OCI-LY1 (cell line): Measurements from ENCODE around the gene EXOC5.
"Not testable (repeated sequence)": the region's sequence is repeated elsewhere in the genome, so short reads cannot be mapped to it uniquely, and the experiment has no call there.

Source experiments
- H2AFZ ChIP-seq: fragments of 200-600 bp; sonication (generic), shearing (Covaris generic); 2 replicates; pipeline ENCODE4 v1.6.0; 2014; ENCODE audit warnings: antibody characterized with exemption, mild to moderate bottlenecking, low read length
- H3F3A ChIP-seq: fragments of 200-600 bp; sonication (generic), shearing (Covaris generic); 2 replicates; pipeline ENCODE4 v1.6.0; 2014; ENCODE audit warnings: mild to moderate bottlenecking, antibody characterized with exemption, low read length, moderate library complexity; ENCODE audit not compliant: insufficient read depth
- H3K27ac ChIP-seq: fragments of 200-600 bp; sonication (generic); 2 replicates; pipeline ENCODE4 v1.5.1; 2014; ENCODE audit warnings: low read length, mixed run types, mild to moderate bottlenecking, low read depth; ENCODE audit not compliant: poor library complexity, severe bottlenecking
- H3K27me3 ChIP-seq: fragments of 200-600 bp; sonication (generic); 2 replicates; pipeline ENCODE4 v1.6.0; 2014; ENCODE audit warnings: antibody characterized with exemption, mild to moderate bottlenecking, low read length, moderate library complexity; ENCODE audit not compliant: insufficient read depth
- H3K36me3 ChIP-seq: fragments of 200-600 bp; sonication (generic); 2 replicates; pipeline ENCODE4 v1.6.1; 2014; ENCODE audit warnings: mild to moderate bottlenecking, antibody characterized with exemption, low read length, moderate library complexity, mixed read lengths; ENCODE audit not compliant: insufficient read depth
- H3K4me1 ChIP-seq: fragments of 200-600 bp; sonication (generic); 2 replicates; pipeline ENCODE4 v1.5.1; 2014; ENCODE audit warnings: mild to moderate bottlenecking, low read length, moderate library complexity; ENCODE audit not compliant: insufficient read depth, severe bottlenecking
- H3K4me2 ChIP-seq: fragments of 200-600 bp; sonication (generic), shearing (Covaris generic); 2 replicates; pipeline ENCODE4 v1.6.1; 2014; ENCODE audit warnings: low read length
- H3K4me3 ChIP-seq: fragments of 200-600 bp; sonication (generic); 2 replicates; pipeline ENCODE4 v1.5.1; 2014; ENCODE audit warnings: low read length, low read depth, mild to moderate bottlenecking, mixed read lengths; ENCODE audit not compliant: poor library complexity, severe bottlenecking
- H3K79me2 ChIP-seq: fragments of 200-600 bp; shearing (Covaris generic); 2 replicates; pipeline ENCODE4 v1.6.1; 2016; ENCODE audit warnings: mixed run types, low read length, mixed read lengths; ENCODE audit not compliant: insufficient read depth
- H3K9ac ChIP-seq: fragments of 200-600 bp; sonication (generic), shearing (Covaris generic); 2 replicates; pipeline ENCODE4 v1.6.1; 2014; ENCODE audit warnings: mild to moderate bottlenecking, low read length, mixed read lengths
- H3K9me2 ChIP-seq: fragments of 200-600 bp; sonication (generic), shearing (Covaris generic); 2 replicates; pipeline ENCODE4 v1.6.1; 2014; ENCODE audit warnings: low read depth, mild to moderate bottlenecking, low read length, mixed read lengths
- H3K9me3 ChIP-seq: fragments of 200-600 bp; shearing (Covaris generic); 2 replicates; pipeline ENCODE4 v1.6.1; 2014; ENCODE audit warnings: low read length, mixed read lengths
- H4K20me1 ChIP-seq: fragments of 200-600 bp; sonication (generic), shearing (Covaris generic); 2 replicates; pipeline ENCODE4 v1.6.0; 2016; ENCODE audit warnings: mild to moderate bottlenecking, low read length; ENCODE audit not compliant: insufficient read depth
- EZH2 ChIP-seq: fragments of 200-600 bp; sonication (generic), shearing (Covaris generic); IDR thresholded peaks from 2 replicates; pipeline ENCODE4 v1.8.0; 2017; ENCODE audit warnings: borderline replicate concordance, mixed run types, mild to moderate bottlenecking, antibody characterized with exemption, low read length, moderate library complexity, mixed read lengths
- TF ChIP-seq, protein P1 (sequence below): fragments of 200-600 bp; sonication (generic), shearing (Covaris generic); IDR thresholded peaks from 2 replicates; pipeline ENCODE4 v1.5.1; 2017; ENCODE audit warnings: mild to moderate bottlenecking, antibody characterized with exemption, low read length, moderate library complexity, mixed read lengths

Gene EXOC5

DNA sequence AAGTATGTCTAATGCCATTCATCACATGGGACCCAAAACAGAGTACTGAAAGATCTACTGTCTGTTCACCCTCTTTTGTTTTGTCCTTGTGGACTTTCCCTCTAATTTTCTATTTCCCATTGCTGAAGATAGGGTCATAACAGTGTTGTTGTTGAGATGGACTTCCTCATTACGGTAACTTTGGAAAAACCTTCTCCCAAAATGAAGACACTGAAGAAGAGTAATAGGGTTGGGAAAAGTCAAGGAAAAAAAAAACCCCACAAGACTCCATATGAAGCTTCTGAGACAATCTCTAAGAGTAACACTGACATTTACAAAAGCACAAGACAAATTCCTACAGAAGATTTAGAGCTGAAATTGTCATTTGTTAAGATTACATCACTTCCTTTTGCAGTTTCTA lies 36.7 kb downstream of the EXOC5 start:
- Histone ChIP-seq H4K20me1 (no peaks in the 10 kb centered on the region), H3K4me2 (no peak overlapping the region), H3K9ac (no peak overlapping the region), H3K27ac (no peak overlapping the region), H3F3A (no peaks in the 10 kb centered on the region), H3K36me3 (peaks cover 63% of the 10 kb centered on the region), H3K4me1 (no peaks in the 10 kb centered on the region), H3K79me2 (no peaks in the 10 kb centered on the region), H3K9me3 (no peaks in the 10 kb centered on the region), H3K9me2 (no peaks in the 10 kb centered on the region), H2AFZ (no peak overlapping the region), H3K4me3 (no peak overlapping the region), H3K27me3 (no peaks in the 10 kb centered on the region)
- TF ChIP-seq, protein P1, sequence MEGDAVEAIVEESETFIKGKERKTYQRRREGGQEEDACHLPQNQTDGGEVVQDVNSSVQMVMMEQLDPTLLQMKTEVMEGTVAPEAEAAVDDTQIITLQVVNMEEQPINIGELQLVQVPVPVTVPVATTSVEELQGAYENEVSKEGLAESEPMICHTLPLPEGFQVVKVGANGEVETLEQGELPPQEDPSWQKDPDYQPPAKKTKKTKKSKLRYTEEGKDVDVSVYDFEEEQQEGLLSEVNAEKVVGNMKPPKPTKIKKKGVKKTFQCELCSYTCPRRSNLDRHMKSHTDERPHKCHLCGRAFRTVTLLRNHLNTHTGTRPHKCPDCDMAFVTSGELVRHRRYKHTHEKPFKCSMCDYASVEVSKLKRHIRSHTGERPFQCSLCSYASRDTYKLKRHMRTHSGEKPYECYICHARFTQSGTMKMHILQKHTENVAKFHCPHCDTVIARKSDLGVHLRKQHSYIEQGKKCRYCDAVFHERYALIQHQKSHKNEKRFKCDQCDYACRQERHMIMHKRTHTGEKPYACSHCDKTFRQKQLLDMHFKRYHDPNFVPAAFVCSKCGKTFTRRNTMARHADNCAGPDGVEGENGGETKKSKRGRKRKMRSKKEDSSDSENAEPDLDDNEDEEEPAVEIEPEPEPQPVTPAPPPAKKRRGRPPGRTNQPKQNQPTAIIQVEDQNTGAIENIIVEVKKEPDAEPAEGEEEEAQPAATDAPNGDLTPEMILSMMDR: no peak
- TF ChIP-seq EZH2: no peak

DNA sequence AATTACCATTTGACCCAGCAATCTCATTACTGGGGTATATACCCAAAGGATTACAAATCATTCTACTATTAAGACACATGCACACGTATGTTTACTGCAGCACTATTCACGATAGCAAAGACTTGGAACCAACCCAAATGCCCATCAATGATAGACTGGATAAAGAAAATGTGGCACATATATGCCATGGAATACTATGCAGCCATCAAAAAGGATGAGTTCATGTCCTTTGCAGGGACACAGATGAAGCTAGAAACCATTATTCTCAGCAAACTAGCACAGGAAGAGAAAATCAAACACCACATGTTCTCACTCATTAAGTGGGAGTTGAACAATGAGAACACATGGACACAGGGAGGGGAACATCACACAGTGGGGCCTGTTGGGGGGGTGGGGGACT lies 40.4 kb downstream of the EXOC5 start:
- not testable (repeated sequence) for H3K4me2 ChIP-seq, H4K20me1 ChIP-seq, H3K79me2 ChIP-seq, H3K4me3 ChIP-seq, H3K9me3 ChIP-seq, H3K4me1 ChIP-seq, H3K27me3 ChIP-seq, H3F3A ChIP-seq, H3K27ac ChIP-seq, H3K9ac ChIP-seq, H2AFZ ChIP-seq, H3K9me2 ChIP-seq
- peaks cover 78% of the 10 kb centered on the region for H3K36me3 ChIP-seq

DNA sequence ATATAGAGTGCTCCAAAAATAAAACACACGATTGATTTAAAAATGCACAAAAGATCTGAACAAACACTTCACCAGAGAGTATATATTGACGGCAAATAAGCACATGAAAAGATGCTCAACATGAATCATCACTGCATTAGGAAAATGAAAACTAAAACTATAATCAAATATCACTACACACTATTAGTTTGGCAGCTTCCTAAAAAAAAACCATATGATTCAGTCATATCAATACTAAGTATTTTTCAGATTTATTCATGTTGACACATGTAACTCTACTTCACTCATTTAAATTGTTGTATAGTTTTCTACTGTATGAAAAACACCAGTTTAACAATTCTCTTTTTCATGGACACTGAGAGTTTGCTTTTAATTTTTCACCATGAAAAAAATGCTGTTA lies 41.6 kb downstream of the EXOC5 start:
- H3F3A ChIP-seq: no peaks in the 10 kb centered on the region
- H4K20me1 ChIP-seq: no peaks in the 10 kb centered on the region
- H3K9me3 ChIP-seq: no peaks in the 10 kb centered on the region
- no peaks in the 10 kb centered on the region for H3K4me1 ChIP-seq
- H2AFZ ChIP-seq: no peak overlapping the region
- no peak overlapping the region for H3K4me3 ChIP-seq
- H3K27ac ChIP-seq: no peak overlapping the region
- no peaks in the 10 kb centered on the region for H3K9me2 ChIP-seq
- H3K27me3 ChIP-seq: no peaks in the 10 kb centered on the region
- H3K79me2 ChIP-seq: 0 out of 2 replicates have a peak, but pooled peaks cover 5% of the 10 kb centered on the region
- TF ChIP-seq EZH2: no peak
- TF ChIP-seq, protein P1: no peak
- H3K4me2 ChIP-seq: no peak overlapping the region
- H3K36me3 ChIP-seq: peaks cover 71% of the 10 kb centered on the region
- H3K9ac ChIP-seq: no peak overlapping the region

DNA sequence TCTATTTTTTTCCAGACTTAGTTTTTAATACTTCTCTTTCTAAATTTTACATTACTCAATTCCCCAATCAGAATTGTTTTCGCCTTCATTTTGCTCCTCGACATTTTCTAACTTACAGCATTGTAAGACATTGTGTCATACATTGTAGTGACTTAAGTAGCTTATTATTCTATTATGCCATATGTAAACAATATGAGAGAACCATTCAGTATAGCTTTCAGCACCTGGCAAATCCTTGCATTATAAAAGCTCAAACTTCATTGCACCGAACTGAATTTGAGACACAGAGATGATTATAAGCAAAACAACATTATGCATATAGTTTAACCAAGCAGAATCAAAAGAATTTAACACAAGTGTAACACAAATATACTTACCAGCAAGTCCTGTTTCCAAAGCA lies 46.8 kb downstream of the EXOC5 start:
- no peak overlapping the region for H3K9ac ChIP-seq
- H3K4me1 ChIP-seq: no peaks in the 10 kb centered on the region
- H3K27ac ChIP-seq: no peak overlapping the region
- no peaks in the 10 kb centered on the region for H4K20me1 ChIP-seq
- no peak overlapping the region for H3K4me2 ChIP-seq
- no peaks in the 10 kb centered on the region for H3K9me2 ChIP-seq
- TF ChIP-seq, protein P1: no peak
- no peak for TF ChIP-seq EZH2
- peaks cover 58% of the 10 kb centered on the region for H3K36me3 ChIP-seq
- no peaks in the 10 kb centered on the region for H3K9me3 ChIP-seq
- H2AFZ ChIP-seq: no peak overlapping the region
- no peaks in the 10 kb centered on the region for H3K27me3 ChIP-seq
- H3K79me2 ChIP-seq: 0 out of 2 replicates have a peak, but pooled peaks cover 5% of the 10 kb centered on the region
- H3K4me3 ChIP-seq: no peak overlapping the region
- no peaks in the 10 kb centered on the region for H3F3A ChIP-seq
